ENCODE measurements around the gene ERH.
A peak's percentile ranks its signal among the peaks of the same experiment; 100 is the strongest.

ERH gene

GRCh38 chr14:69404478-69404877, 6.4 kb upstream of the ERH start:
- TF ChIP-seq CTCF (IDR thresholded peaks at IDR 0.05; ENCODE audit: low read depth, low read length): no peak
- Histone ChIP-seq H3K27ac (no peak overlapping the region), H3K4me3 (ENCODE audit: low read depth, low read length) (no peak overlapping the region), H3K9me3 (ENCODE audit: severe bottlenecking) (no peaks in the 10 kb centered on the region), H3K36me3 (peaks cover 2% of the 10 kb centered on the region; the same call in 1 of the 2 replicates), H3K27me3 (ENCODE audit: insufficient read depth, low read depth, severe bottlenecking) (no peaks in the 10 kb centered on the region)
- DNase-seq: no peak

GRCh38 chr14:69401841-69402240, 3.7 kb upstream of the ERH start:
- no peak for DNase-seq
- TF ChIP-seq CTCF (IDR thresholded peaks at IDR 0.05; ENCODE audit: low read depth, low read length): no peak
- Histone ChIP-seq H3K27ac (no peak overlapping the region), H3K27me3 (ENCODE audit: insufficient read depth, low read depth, severe bottlenecking) (no peaks in the 10 kb centered on the region), H3K4me3 (ENCODE audit: low read depth, low read length) (no peak overlapping the region), H3K36me3 (peaks cover 14% of the 10 kb centered on the region), H3K9me3 (ENCODE audit: severe bottlenecking) (no peaks in the 10 kb centered on the region)

GRCh38 chr14:69400154-69400553, 2.1 kb upstream of the ERH start:
- H3K27me3 ChIP-seq (ENCODE audit: insufficient read depth, low read depth, severe bottlenecking): no peaks in the 10 kb centered on the region
- no peak overlapping the region for H3K4me3 ChIP-seq (ENCODE audit: low read depth, low read length)
- H3K36me3 ChIP-seq: peaks cover 31% of the 10 kb centered on the region
- no peaks in the 10 kb centered on the region for H3K9me3 ChIP-seq (ENCODE audit: severe bottlenecking)
- TF ChIP-seq CTCF (IDR thresholded peaks at IDR 0.05; ENCODE audit: low read depth, low read length): no peak
- H3K27ac ChIP-seq: no peak overlapping the region
- no peak for DNase-seq

GRCh38 chr14:69399750-69400149, 1.7 kb upstream of the ERH start:
- Histone ChIP-seq H3K4me3 (ENCODE audit: low read depth, low read length) (peak overlapping the region; percentile 93), H3K36me3 (peaks cover 33% of the 10 kb centered on the region), H3K27me3 (ENCODE audit: insufficient read depth, low read depth, severe bottlenecking) (no peaks in the 10 kb centered on the region), H3K27ac (no peak overlapping the region), H3K9me3 (ENCODE audit: severe bottlenecking) (no peaks in the 10 kb centered on the region)
- TF ChIP-seq CTCF (IDR thresholded peaks at IDR 0.05; ENCODE audit: low read depth, low read length): no peak
- no peak for DNase-seq

DNA sequence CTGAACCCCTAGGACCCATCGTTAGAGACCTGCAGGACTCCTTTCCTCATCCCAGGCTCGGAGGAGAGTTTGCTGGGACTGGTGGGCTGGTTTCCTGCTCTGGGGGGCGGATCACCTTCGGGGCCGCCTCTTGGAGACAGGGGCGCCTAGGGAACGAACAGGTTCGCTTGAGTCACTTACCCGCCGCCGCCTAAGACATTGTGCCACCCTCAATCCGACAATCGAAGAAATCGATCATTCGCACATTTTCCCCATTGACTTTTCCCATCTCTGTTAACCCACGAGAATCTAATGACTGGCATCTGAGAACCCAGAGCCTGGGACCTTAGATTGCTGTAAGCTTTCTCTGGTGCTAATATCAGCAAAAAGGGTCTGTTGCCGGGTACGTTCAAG, 715 bp upstream of the ERH start:
- Histone ChIP-seq H3K9me3 (ENCODE audit: severe bottlenecking) (no peaks in the 10 kb centered on the region), H3K27me3 (ENCODE audit: insufficient read depth, low read depth, severe bottlenecking) (no peaks in the 10 kb centered on the region), H3K4me3 (ENCODE audit: low read depth, low read length) (peak overlapping the region; percentile 93), H3K36me3 (peaks cover 40% of the 10 kb centered on the region), H3K27ac (peak overlapping the region; percentile 98)
- DNase-seq: no peak
- no peak for TF ChIP-seq CTCF (IDR thresholded peaks at IDR 0.05; ENCODE audit: low read depth, low read length)

DNA sequence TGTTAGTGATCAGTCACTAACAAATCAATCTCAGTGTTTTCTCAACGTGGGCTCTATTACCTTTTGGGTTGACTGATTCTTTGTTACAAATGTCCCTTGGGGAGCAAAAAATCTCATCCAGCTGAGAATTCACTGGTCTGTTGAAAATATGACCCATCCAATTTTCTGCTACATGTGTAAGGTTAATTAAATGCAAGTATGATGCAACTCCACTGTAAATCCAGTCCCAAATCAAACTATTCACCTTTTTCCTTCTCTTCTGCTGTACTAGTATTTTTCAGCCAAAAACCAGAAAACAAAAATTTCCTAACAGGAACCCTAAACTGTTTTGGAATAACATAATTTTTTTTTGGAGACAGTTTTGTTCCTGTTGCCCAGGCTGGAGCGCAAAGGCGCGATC, 2.2 kb downstream of the ERH start:
- H3K9me3 ChIP-seq (ENCODE audit: severe bottlenecking): no peaks in the 10 kb centered on the region
- no peaks in the 10 kb centered on the region for H3K27me3 ChIP-seq (ENCODE audit: insufficient read depth, low read depth, severe bottlenecking)
- no peak for DNase-seq
- H3K36me3 ChIP-seq: peaks cover 67% of the 10 kb centered on the region
- H3K4me3 ChIP-seq (ENCODE audit: low read depth, low read length): no peak overlapping the region
- H3K27ac ChIP-seq: no peak overlapping the region; the same call in 1 of the 2 replicates
- TF ChIP-seq CTCF (IDR thresholded peaks at IDR 0.05; ENCODE audit: low read depth, low read length): no peak
